Activated naive CD4-positive, alpha-beta T cell treated with anti-CD3 and anti-CD28 coated beads, Interleukin-2, amount 50 U/mL, for 24 hours (primary cell): ENCODE data around the gene PTGIS.
A peak's percentile ranks its signal among the peaks of the same experiment; 100 is the strongest.
"Not testable (repeated sequence)": the region's sequence is repeated elsewhere in the genome, so short reads cannot be mapped to it uniquely, and the experiment has no call there.

Experiments
- H3K27ac Mint-ChIP-seq: one replicate; pipeline ENCODE4 v1.8.0; 2021; ENCODE audit warnings: mild to moderate bottlenecking, mixed read lengths
- H3K27me3 Mint-ChIP-seq: one replicate; pipeline ENCODE4 v1.8.0; 2021; ENCODE audit warnings: mixed read lengths
- H3K36me3 Mint-ChIP-seq: one replicate; pipeline ENCODE4 v1.8.0; 2021; ENCODE audit warnings: mixed read lengths
- H3K4me1 Mint-ChIP-seq: one replicate; pipeline ENCODE4 v1.8.0; 2021; ENCODE audit warnings: mixed read lengths
- H3K4me3 Mint-ChIP-seq: one replicate; pipeline ENCODE4 v1.8.0; 2021; ENCODE audit warnings: mild to moderate bottlenecking, mixed read lengths
- H3K9me3 Mint-ChIP-seq: one replicate; pipeline ENCODE4 v1.8.0; 2021; ENCODE audit warnings: mixed read lengths

PTGIS gene

DNA sequence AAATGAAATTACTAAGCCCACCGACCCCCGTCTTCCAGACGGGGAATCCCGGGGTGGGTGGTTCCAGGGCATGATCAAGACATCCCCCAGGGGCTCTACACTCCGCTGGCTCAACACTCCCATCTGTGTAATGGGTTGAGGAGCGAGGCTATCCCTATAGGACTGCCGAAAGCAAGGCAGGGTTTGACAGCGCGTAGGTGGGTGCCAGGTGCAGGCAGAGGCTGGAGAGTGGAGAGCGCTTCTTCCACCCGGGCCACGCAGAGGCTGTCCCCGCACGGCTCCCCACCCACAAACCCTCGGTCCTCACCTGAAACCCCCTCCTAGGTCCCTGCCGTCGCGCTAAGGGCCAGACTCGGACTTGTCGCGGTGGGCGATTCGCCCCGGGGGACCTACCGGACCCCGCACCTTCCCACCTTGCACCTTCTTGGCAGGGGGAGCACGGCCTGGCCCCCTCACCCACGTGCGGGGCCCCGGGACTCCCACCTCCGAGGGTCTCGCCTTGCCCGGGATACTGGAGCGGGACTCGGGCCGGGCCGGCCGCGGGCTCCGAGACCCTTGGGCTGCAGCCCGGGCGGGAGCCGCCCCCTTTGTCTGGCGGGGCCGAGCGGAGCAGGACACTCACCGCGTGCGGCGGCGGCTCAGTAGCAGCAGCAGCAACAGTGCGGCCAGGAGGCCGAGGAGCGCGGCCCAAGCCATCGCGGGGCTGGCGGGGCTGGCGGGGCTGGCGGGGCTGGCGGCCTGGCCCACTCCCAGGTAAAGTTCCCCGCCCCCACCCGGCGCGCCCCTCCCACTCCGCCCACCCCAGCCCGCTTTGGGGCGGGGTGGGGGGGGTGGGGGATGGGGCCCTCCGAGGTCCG lies at the start of gene PTGIS:
PTGIS (minus strand) TSS at position 717 of the 857 bp plus-strand sequence; CDS start at position 696, 21 bp downstream.
- peak within 1 kb of the TSS; percentile 33 for H3K4me3 Mint-ChIP-seq
- peaks cover 38% of the 10 kb centered on the region for H3K27me3 Mint-ChIP-seq
- peaks cover 3% of the 10 kb centered on the region for H3K36me3 Mint-ChIP-seq
- no peak within 1 kb of the TSS for H3K27ac Mint-ChIP-seq
- no peaks in the 10 kb centered on the region for H3K9me3 Mint-ChIP-seq
- peaks cover 4% of the 10 kb centered on the region for H3K4me1 Mint-ChIP-seq

DNA sequence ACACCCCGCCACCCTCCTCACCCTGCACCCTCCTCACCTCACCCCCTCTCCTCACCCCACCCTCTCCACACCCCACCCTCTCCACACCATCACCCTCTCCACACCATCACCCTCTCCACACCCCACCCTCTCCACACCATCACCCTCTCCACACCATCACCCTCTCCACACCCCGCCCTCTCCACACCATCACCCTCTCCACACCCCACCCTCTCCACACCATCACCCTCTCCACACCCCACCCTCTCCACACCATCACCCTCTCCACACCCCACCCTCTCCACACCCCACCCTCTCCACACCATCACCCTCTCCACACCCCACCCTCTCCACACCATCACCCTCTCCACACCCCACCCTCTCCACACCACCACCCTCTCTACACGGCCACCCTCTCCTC lies 49.5 kb upstream of the PTGIS start:
- not testable (repeated sequence) for H3K27me3 Mint-ChIP-seq, H3K27ac Mint-ChIP-seq, H3K36me3 Mint-ChIP-seq, H3K4me1 Mint-ChIP-seq, H3K9me3 Mint-ChIP-seq, H3K4me3 Mint-ChIP-seq

DNA sequence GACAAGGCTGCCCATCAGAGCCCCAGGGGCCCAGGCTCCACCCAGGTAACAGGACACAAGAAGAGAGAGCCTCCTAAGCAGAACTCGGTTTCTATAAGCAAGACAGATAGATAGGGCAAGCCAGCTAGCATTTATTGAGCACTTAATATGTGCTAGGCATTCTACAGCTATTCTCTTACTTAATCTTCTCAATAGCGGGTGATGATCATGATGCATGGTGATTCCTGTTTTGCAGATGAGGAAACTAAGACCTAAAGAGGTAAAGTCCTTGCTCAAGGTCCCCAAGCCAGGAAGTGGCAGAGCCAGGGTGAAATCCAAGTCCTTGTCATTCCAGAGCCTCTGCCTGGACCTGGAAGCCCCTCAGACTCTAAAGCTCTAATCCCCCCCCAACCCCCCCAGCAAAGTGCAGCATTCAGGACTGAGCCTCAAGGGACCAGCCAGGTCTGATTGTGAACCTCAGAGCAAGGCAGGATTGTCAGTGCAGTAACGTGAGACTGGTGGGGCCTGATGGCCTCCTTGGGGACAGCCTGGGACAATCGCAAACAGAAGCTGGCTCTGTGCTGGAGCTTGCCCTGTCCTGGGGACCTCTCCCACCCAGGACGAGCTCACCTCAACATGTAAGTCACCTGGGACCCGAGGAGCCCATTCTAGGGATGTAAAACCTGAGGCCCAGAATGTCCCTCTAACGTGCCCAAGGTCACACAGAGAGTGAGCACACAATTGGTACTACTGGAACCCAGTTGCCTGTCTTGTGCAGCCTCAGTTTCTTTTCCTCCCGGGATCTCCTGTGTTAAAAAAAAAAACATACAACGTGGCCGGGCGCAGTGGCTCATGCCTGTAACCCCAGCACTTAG lies 48.4 kb upstream of the PTGIS start:
- no peak overlapping the region for H3K27ac Mint-ChIP-seq
- no peak overlapping the region for H3K4me3 Mint-ChIP-seq
- no peaks in the 10 kb centered on the region for H3K9me3 Mint-ChIP-seq
- H3K4me1 Mint-ChIP-seq = no peaks in the 10 kb centered on the region
- H3K36me3 Mint-ChIP-seq = no peaks in the 10 kb centered on the region
- H3K27me3 Mint-ChIP-seq = no peaks in the 10 kb centered on the region

DNA sequence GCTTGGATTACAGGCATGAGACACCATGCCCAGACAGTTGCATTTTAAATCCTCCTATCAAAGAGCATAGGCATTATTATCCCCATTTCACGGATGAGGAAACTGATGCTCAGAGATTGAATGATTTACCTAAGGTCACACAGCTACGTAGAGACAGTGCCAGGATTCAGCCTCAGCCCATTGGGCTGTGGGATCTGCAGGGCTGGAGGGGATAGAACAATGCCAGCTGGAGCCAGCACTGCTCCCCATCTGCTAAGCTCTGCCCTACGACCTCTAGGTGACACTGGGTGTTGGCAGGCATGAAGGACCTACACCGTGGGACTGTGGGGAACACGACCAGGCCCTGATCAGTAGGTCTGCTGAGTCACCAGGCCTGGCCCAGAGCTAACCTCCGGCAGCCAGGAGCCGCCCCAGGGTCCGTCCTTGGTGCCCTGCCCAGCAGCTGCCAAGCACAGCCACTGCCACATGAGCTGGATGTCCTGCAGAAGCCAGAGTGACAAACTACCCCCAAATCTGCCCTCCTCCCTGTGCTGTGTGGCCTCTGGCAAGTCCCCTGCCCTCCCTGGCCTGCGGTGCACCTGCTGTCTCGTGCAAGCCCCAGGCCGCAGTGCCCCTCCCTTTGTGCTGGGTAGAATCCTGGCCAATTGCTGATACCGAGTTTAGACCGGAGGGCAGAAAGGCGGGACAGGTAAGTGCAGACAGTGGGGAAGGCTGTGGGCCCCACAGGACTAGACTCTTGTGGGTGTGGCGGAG lies 47.6 kb upstream of the PTGIS start:
- Mint-ChIP-seq H3K27ac (no peak overlapping the region), H3K27me3 (peaks cover under 1% of the 10 kb centered on the region), H3K9me3 (no peaks in the 10 kb centered on the region), H3K4me1 (peaks cover 5% of the 10 kb centered on the region), H3K36me3 (no peaks in the 10 kb centered on the region), H3K4me3 (no peak overlapping the region)

DNA sequence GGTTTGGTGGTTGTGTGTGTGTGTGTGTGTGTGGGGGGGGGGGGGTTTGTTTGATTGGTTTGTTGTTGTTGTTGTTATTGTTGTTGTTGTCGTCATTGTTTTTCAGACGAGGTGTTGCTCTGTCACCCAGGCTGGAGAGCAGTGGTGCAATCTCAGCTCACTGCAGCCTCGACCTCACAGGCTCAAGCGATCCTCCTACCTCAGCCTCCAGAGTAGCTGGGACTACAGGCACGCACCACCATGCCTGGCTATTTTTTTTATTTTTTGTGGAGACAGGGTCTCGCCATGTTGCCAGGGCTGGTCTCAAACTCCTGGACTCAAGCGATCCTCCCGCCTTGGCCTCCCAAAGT lies 47.1 kb upstream of the PTGIS start:
- not testable (repeated sequence) for H3K27ac Mint-ChIP-seq, H3K4me1 Mint-ChIP-seq, H3K4me3 Mint-ChIP-seq, H3K27me3 Mint-ChIP-seq, H3K9me3 Mint-ChIP-seq, H3K36me3 Mint-ChIP-seq

DNA sequence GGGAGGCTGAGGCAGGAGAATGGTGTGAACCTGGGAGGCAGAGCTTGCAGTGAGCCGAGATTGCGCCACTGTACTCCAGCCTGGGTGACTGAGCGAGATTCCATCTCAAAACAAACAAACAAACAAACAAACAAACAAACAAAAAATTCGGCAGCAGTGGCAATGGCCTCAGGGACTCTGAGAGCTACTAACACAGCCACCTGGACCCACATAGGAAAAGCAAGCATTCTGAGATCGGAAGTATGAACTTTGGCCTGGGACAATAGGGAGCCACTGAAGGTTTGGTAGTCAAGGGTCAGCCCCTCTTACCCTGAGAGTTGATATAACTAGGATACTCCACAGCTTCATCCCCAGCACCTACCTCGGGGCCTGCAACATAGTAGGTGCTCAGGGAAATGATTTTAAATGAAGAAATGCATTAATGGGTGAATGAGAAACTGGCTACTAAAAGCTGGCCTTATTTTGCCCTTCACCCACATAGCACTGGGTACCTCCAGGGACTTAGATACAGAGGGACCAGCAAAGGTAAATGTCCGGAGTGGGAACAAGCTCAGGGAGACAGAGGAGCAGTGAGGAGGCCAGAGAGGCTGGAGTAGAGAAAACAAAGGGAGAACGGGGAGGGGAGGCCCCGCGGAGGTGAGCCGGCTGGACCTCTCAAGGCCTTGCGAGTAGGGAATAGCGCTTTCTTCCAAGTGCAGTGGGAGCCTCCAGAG lies 46.6 kb upstream of the PTGIS start:
- Mint-ChIP-seq H3K27ac (no peak overlapping the region), H3K9me3 (no peaks in the 10 kb centered on the region), H3K4me3 (no peak overlapping the region), H3K4me1 (peaks cover 7% of the 10 kb centered on the region), H3K27me3 (peaks cover 1% of the 10 kb centered on the region), H3K36me3 (no peaks in the 10 kb centered on the region)

DNA sequence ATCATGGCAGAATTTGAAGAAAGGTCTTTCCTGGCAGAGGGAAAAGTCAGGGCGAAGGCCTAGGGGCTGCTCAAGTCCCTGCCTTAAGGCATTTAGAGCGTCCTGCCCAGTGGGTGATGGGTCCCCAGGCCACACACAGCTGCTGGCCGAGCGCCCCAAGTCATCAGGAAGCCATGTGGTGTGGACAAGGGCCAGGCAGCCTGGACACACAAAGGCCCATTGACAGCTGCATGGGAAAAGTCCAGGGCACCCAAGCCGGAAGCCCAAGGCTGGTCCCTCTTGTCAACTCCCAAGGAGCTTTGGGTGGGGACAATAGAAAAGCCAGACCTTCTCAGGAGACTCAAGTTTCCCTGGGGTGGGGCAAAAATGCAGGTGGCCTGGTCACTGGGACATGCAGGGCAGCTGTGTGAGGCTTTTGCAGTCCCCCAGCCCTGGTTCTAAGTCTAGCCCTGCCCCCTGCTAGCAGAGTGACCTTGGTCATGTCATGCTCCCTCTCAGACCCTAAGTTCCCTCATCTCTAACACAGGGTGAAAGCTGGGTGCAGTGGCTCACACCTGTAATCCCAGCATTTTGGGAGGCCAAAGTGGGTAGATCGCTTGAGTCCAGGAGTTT lies 44.3 kb upstream of the PTGIS start:
- no peaks in the 10 kb centered on the region for H3K36me3 Mint-ChIP-seq
- H3K27me3 Mint-ChIP-seq = peaks cover 5% of the 10 kb centered on the region
- H3K4me3 Mint-ChIP-seq = no peak overlapping the region
- H3K9me3 Mint-ChIP-seq = no peaks in the 10 kb centered on the region
- H3K27ac Mint-ChIP-seq = no peak overlapping the region
- peaks cover 13% of the 10 kb centered on the region for H3K4me1 Mint-ChIP-seq

DNA sequence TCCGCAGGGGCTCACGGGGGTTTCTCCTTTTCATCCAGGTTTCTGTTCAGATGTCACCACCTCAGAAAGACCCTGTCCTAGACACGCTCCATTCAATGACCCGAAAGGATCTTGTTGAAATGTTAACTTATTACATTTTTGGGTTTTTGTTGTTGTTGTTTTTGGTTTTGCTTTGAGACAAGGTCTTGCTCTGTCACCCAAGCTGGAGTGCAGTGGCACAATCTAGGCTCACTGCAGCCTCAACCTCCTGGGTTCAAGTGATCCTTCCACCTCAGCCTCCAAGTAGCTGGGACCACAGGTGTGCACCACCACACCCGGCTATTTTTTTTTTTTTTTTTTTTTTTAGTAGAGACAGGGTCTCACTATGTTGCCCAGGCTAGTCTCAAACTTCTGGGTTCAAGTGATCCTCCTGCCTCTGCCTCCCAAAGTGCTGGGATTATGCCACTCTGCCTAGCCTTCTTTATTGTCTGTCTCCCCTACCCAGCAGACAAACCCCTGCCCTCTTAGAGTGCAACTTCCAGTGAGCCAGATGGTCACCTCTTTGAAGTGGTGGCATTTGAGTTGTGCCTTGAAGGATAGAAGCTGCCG lies 43.7 kb upstream of the PTGIS start:
- H3K4me1 Mint-ChIP-seq = peaks cover 13% of the 10 kb centered on the region
- not testable (repeated sequence) for H3K4me3 Mint-ChIP-seq, H3K36me3 Mint-ChIP-seq, H3K27me3 Mint-ChIP-seq, H3K27ac Mint-ChIP-seq, H3K9me3 Mint-ChIP-seq

DNA sequence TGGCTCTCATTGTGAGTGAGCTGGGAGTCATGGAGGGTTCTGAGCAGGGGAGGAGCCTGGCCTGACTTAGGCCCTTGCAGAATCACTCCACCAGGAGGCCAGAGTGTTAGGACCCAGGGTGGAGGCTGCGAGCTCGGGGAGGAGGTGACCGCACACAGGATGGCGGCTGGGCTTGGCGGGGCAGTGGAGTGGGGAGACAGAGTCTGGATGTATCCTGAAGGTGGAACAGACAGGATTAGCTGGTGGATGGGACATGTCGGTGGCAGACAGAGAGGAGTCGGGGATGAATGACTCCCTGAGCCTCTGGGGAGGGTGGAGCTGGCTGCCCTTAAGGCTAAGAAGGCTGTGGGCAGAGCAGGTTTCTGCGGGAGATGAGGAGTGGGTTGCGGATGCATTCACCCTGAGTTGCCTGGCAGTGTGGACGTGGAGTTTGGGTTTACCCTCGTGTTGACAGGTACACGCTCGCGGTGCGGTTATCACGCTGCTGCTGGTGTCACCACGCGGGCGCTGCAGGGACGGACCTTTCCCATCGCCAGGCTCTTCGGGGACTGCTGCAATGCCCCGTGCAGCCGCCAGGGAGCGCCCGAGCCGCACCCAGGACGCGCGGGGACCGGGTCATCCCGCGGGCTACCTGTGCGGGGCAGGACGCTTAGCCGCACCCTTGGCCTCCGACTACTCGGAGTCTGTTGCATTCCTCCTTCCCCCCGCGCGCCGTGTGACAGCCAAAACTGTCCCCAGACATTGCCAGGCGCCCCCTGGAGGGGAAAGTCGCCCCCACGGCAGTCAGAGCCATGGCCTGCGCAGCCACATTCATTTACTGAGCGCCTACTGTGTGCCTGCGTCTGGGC lies 43.0 kb upstream of the PTGIS start:
- Mint-ChIP-seq H3K36me3 (no peaks in the 10 kb centered on the region), H3K4me1 (peaks cover 13% of the 10 kb centered on the region), H3K27me3 (peaks cover 5% of the 10 kb centered on the region), H3K27ac (no peak overlapping the region), H3K9me3 (no peaks in the 10 kb centered on the region), H3K4me3 (peak overlapping the region; percentile 53)

DNA sequence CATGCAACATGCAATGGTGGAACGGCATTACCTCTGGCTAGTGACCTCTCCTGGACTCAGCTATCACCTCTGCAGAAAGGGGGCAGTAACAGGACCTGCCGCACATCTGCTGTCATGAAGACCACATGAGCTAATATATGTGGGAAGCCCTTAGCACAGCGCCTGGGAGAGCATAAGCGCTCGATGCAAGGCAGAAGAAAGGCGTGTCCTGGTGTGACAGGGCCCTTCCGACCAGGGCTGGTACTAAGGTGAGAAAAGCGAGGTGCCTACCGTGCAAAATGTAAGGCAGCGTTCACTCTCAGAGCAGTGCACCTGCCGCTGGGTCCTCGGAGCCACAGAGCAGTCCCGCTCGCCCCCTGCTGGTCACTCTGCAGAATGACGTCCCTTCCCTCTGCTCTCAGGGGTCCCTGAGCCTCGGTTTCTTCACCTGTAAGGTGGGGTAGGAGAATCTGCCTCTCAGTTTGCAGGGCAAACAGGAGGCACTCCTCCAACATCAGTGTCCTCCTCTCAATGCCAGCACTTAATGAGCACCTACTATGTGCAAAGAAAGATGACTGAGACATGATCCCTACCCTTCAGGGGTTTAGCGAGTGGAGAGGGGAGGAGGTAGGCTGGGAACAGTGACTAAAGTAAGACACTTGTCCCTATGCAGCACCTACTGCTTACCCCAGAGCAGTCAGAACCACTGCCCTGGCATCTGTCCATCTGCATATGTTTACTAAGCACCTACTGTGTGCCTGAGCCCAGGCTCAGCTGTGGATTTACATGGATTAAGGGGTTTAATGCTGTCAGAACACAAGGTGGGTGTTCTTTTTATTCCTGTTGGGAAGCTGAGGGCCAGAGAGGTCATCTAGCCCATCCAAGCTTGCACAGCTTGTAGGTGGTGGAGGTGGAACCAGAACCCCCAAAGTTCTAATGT lies 41.1 kb upstream of the PTGIS start:
- H3K36me3 Mint-ChIP-seq = no peaks in the 10 kb centered on the region
- H3K27ac Mint-ChIP-seq = no peak overlapping the region
- H3K4me3 Mint-ChIP-seq = peak overlapping the region; percentile 19
- peaks cover 5% of the 10 kb centered on the region for H3K27me3 Mint-ChIP-seq
- peaks cover 13% of the 10 kb centered on the region for H3K4me1 Mint-ChIP-seq
- no peaks in the 10 kb centered on the region for H3K9me3 Mint-ChIP-seq

DNA sequence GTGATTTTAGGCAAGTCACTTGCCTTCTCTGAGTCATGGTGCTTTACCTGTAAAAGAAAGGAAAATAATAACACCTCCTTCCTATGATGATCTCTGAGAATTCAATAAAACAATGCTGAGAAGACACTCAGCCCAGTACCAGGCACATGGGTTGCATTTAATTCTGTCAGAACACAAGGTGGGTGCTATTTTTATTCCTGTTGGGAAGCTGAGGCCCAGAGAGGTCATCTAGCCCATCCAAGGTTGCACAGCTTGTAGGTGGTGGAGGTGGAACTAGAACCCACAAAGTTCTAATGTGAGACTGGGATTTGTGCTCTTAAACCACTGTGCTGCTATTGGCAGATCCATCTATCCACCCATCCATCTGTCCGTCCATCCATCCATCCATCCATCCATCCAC lies 39.6 kb upstream of the PTGIS start:
- H3K9me3 Mint-ChIP-seq = no peaks in the 10 kb centered on the region
- H3K36me3 Mint-ChIP-seq = no peaks in the 10 kb centered on the region
- H3K4me3 Mint-ChIP-seq = no peak overlapping the region
- peaks cover 5% of the 10 kb centered on the region for H3K27me3 Mint-ChIP-seq
- H3K4me1 Mint-ChIP-seq = peaks cover 13% of the 10 kb centered on the region
- H3K27ac Mint-ChIP-seq = no peak overlapping the region

DNA sequence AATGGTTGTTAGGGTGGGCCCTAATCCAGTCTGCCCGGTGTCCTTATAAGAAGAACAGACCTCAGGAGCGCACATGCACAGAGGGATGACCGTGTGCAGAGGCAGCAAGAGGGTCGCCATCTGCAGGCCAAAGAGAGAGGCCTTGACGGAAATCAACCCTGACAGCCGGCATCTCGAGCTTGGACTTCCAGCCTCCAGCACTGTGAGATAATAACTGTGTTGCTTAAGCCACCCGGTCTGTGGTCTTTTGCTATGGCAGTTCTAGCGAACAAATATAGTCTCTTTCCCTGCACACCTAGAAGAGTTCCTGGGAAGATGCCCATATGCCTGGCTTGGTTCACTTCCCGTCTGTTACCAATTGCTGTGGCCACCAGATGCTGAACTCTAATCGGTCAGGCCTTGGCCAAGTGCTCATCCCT lies 35.3 kb upstream of the PTGIS start:
- no peak overlapping the region for H3K27ac Mint-ChIP-seq
- no peaks in the 10 kb centered on the region for H3K27me3 Mint-ChIP-seq
- no peaks in the 10 kb centered on the region for H3K36me3 Mint-ChIP-seq
- no peaks in the 10 kb centered on the region for H3K9me3 Mint-ChIP-seq
- no peak overlapping the region for H3K4me3 Mint-ChIP-seq
- no peaks in the 10 kb centered on the region for H3K4me1 Mint-ChIP-seq
